HEK293 (cell line): ENCODE results near the gene HAUS5.
"Not testable (repeated sequence)": the region's sequence is repeated elsewhere in the genome, so short reads cannot be mapped to it uniquely, and the experiment has no call there.

Experiments
- GFI1B ChIP-seq: fragments of 450-650 bp; formaldehyde crosslinking; IDR thresholded peaks from 2 replicates; pipeline ENCODE4 v1.5.1; 2016; ENCODE audit warnings: missing biosample characterization, missing genetic modification characterization
- TCF7L2 ChIP-seq: IDR thresholded peaks from 2 replicates; pipeline ENCODE4 v1.6.1; 2011; ENCODE audit warnings: low read depth, mild to moderate bottlenecking, inconsistent platforms, low read length, moderate library complexity, borderline replicate concordance
- YY2 ChIP-seq: fragments of 450-650 bp; formaldehyde crosslinking; IDR thresholded peaks from 2 replicates; pipeline ENCODE4 v1.5.1; 2016; ENCODE audit warnings: missing biosample characterization, missing genetic modification characterization
- ZBTB17 ChIP-seq: fragments of 450-650 bp; formaldehyde crosslinking; IDR thresholded peaks from 2 replicates; pipeline ENCODE4 v1.5.1; 2016; ENCODE audit warnings: missing biosample characterization, missing genetic modification characterization
- ZNF184 ChIP-seq: fragments of 450-650 bp; IDR thresholded peaks from 2 replicates; pipeline ENCODE4 v1.5.1; 2018; ENCODE audit warnings: missing biosample characterization, mild to moderate bottlenecking, missing genetic modification characterization
- ZNF23 ChIP-seq: fragments of 450-650 bp; formaldehyde crosslinking; IDR thresholded peaks from 2 replicates; pipeline ENCODE4 v1.5.1; 2016; ENCODE audit warnings: missing biosample characterization, missing genetic modification characterization, borderline replicate concordance
- ZNF274 ChIP-seq, 2 experiments: fragments of 200-500 bp in 1 of 2; fragments of 450-650 bp in 1 of 2; sonication (Bioruptor generic) in 1 of 2; formaldehyde crosslinking in 1 of 2; IDR thresholded peaks; 2 replicates each; pipeline versions ENCODE4 v1.5.1 to v1.6.1; 2014 to 2016; ENCODE audit warnings: borderline replicate concordance in 1 of 2, inconsistent platforms in 1 of 2, low read length in 1 of 2, missing biosample characterization in 1 of 2, missing genetic modification characterization in 1 of 2
- ZNF311 ChIP-seq: fragments of 450-650 bp; formaldehyde crosslinking; IDR thresholded peaks from 2 replicates; pipeline ENCODE4 v1.5.1; 2017; ENCODE audit warnings: missing biosample characterization, missing genetic modification characterization, borderline replicate concordance
- ZNF341 ChIP-seq: fragments of 450-650 bp; formaldehyde crosslinking; IDR thresholded peaks from 2 replicates; pipeline ENCODE4; 2016; ENCODE audit warnings: low read depth, missing biosample characterization, missing genetic modification characterization
- ZNF658 ChIP-seq: fragments of 450-650 bp; formaldehyde crosslinking; IDR thresholded peaks from 2 replicates; pipeline ENCODE4; 2016; ENCODE audit warnings: missing biosample characterization, missing genetic modification characterization
- ZNF776 ChIP-seq: fragments of 450-650 bp; formaldehyde crosslinking; IDR thresholded peaks from 2 replicates; pipeline ENCODE4 v1.5.0; 2017; ENCODE audit warnings: missing biosample characterization, missing genetic modification characterization, borderline replicate concordance
- ZNF791 ChIP-seq: fragments of 450-650 bp; formaldehyde crosslinking; IDR thresholded peaks from 2 replicates; pipeline ENCODE4 v1.5.1; 2016; ENCODE audit warnings: missing biosample characterization, missing genetic modification characterization
- TF ChIP-seq, protein P1 (sequence below): fragments of 450-650 bp; formaldehyde crosslinking; IDR thresholded peaks from 2 replicates; pipeline ENCODE4 v1.5.1; 2016; ENCODE audit warnings: missing biosample characterization, missing genetic modification characterization
- TF ChIP-seq, protein P2 (sequence below): fragments of 450-650 bp; formaldehyde crosslinking; IDR thresholded peaks from 2 replicates; pipeline ENCODE4 v1.5.1; 2016; ENCODE audit warnings: missing biosample characterization, missing genetic modification characterization

GRCh38 chr19:35654828-35655227, 42.3 kb downstream of the HAUS5 start:
- TF ChIP-seq, protein P1, sequence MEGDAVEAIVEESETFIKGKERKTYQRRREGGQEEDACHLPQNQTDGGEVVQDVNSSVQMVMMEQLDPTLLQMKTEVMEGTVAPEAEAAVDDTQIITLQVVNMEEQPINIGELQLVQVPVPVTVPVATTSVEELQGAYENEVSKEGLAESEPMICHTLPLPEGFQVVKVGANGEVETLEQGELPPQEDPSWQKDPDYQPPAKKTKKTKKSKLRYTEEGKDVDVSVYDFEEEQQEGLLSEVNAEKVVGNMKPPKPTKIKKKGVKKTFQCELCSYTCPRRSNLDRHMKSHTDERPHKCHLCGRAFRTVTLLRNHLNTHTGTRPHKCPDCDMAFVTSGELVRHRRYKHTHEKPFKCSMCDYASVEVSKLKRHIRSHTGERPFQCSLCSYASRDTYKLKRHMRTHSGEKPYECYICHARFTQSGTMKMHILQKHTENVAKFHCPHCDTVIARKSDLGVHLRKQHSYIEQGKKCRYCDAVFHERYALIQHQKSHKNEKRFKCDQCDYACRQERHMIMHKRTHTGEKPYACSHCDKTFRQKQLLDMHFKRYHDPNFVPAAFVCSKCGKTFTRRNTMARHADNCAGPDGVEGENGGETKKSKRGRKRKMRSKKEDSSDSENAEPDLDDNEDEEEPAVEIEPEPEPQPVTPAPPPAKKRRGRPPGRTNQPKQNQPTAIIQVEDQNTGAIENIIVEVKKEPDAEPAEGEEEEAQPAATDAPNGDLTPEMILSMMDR (tag by site-specific recombination) = not testable (repeated sequence)
- TF ChIP-seq ZNF274 (IDR thresholded peaks at IDR 0.05; ENCODE audit: low read length); ZNF274 (tag by site-specific recombination; IDR thresholded peaks at IDR 0.05; ENCODE audit: borderline replicate concordance); ZNF791 (tag by site-specific recombination); ZNF341 (tag by site-specific recombination); ZBTB17; ZNF311; ZNF23 (tag by site-specific recombination); TCF7L2; YY2 (tag by site-specific recombination); GFI1B (tag by site-specific recombination); ZNF776; ZNF658 (tag by site-specific recombination); ZNF184 (tag by site-specific recombination): not testable (repeated sequence)
- TF ChIP-seq, protein P2, sequence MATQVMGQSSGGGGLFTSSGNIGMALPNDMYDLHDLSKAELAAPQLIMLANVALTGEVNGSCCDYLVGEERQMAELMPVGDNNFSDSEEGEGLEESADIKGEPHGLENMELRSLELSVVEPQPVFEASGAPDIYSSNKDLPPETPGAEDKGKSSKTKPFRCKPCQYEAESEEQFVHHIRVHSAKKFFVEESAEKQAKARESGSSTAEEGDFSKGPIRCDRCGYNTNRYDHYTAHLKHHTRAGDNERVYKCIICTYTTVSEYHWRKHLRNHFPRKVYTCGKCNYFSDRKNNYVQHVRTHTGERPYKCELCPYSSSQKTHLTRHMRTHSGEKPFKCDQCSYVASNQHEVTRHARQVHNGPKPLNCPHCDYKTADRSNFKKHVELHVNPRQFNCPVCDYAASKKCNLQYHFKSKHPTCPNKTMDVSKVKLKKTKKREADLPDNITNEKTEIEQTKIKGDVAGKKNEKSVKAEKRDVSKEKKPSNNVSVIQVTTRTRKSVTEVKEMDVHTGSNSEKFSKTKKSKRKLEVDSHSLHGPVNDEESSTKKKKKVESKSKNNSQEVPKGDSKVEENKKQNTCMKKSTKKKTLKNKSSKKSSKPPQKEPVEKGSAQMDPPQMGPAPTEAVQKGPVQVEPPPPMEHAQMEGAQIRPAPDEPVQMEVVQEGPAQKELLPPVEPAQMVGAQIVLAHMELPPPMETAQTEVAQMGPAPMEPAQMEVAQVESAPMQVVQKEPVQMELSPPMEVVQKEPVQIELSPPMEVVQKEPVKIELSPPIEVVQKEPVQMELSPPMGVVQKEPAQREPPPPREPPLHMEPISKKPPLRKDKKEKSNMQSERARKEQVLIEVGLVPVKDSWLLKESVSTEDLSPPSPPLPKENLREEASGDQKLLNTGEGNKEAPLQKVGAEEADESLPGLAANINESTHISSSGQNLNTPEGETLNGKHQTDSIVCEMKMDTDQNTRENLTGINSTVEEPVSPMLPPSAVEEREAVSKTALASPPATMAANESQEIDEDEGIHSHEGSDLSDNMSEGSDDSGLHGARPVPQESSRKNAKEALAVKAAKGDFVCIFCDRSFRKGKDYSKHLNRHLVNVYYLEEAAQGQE (tag by site-specific recombination) = not testable (repeated sequence)
